IPS-18c (cell line): ENCODE measurements around the gene P2RY8.
"Not testable (repeated sequence)": the region's sequence is repeated elsewhere in the genome, so short reads cannot be mapped to it uniquely, and the experiment has no call there.

ENCODE experiments used
- H3K4me3 ChIP-seq: 2 replicates; pipeline ENCODE4 v1.7.0; 2013; ENCODE audit warnings: low read depth, mild to moderate bottlenecking, low read length, moderate library complexity; ENCODE audit not compliant: insufficient read depth
- H3K9me3 ChIP-seq: one replicate; pipeline ENCODE4 v1.6.1; 2013; ENCODE audit warnings: mild to moderate bottlenecking, low read length, moderate library complexity; ENCODE audit not compliant: control insufficient read depth, insufficient read depth

Gene P2RY8

GRCh38 chrX:1496076-1496475 lies 40.9 kb downstream of the P2RY8 start:
- Histone ChIP-seq H3K4me3 (no peak overlapping the region), H3K9me3 (peaks cover 4% of the 10 kb centered on the region)

- Histone ChIP-seq H3K4me3 (no peak overlapping the region), H3K9me3 (peaks cover 4% of the 10 kb centered on the region)
Observed at GRCh38 chrX:1493877-1494510, 43.0 kb downstream of the P2RY8 start.

- no peak overlapping the region for H3K4me3 ChIP-seq
- H3K9me3 ChIP-seq: peaks cover 4% of the 10 kb centered on the region
Observed at GRCh38 chrX:1493412-1493811, 43.6 kb downstream of the P2RY8 start.

- no peak overlapping the region for H3K4me3 ChIP-seq
Observed at GRCh38 chrX:1492421-1493012, 44.5 kb downstream of the P2RY8 start.

GRCh38 chrX:1491851-1492349 lies 45.1 kb downstream of the P2RY8 start:
- peaks cover 4% of the 10 kb centered on the region for H3K9me3 ChIP-seq
- H3K4me3 ChIP-seq: no peak overlapping the region

More at GRCh38 chrX:1492421-1493012, 44.5 kb downstream of the P2RY8 start:
- peaks cover 4% of the 10 kb centered on the region for H3K9me3 ChIP-seq

- not testable (repeated sequence) for H3K4me3 ChIP-seq, H3K9me3 ChIP-seq
Observed at GRCh38 chrX:1491248-1491647, 45.7 kb downstream of the P2RY8 start.

GRCh38 chrX:1490723-1491122 lies 46.3 kb downstream of the P2RY8 start:
- not testable (repeated sequence) for H3K9me3 ChIP-seq, H3K4me3 ChIP-seq

GRCh38 chrX:1489354-1489753 lies 47.6 kb downstream of the P2RY8 start:
- H3K9me3 ChIP-seq, H3K4me3 ChIP-seq: not testable (repeated sequence)

- H3K9me3 ChIP-seq: peaks cover 4% of the 10 kb centered on the region
- no peak overlapping the region for H3K4me3 ChIP-seq
Observed at GRCh38 chrX:1488745-1489144, 48.2 kb downstream of the P2RY8 start.

DNA sequence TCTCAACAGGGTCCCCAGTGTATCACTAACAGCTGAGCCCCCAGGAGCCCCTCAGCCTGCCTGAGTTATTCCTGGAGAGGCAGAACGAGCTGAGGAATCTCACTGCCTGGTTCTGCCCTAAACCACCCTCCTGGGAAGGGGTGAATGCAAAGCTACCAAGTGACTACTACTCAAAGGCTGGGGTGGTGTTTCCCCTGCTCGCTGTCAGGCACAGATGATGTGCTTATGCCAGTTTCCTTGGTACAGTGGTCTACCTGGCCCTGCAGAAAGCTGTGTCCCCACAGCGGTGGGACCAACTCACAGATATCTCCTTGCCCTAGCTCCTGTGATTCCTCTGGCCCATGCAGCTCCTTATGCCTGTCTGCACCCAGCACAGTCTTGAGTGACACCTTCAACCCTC lies 48.8 kb downstream of the P2RY8 start:
- H3K9me3 ChIP-seq: peaks cover 4% of the 10 kb centered on the region
- H3K4me3 ChIP-seq: no peak overlapping the region

- H3K4me3 ChIP-seq: no peak overlapping the region
- H3K9me3 ChIP-seq: peaks cover 3% of the 10 kb centered on the region
Observed at GRCh38 chrX:1487401-1487800, 49.6 kb downstream of the P2RY8 start.

- no peak overlapping the region for H3K4me3 ChIP-seq
- no peaks in the 10 kb centered on the region for H3K9me3 ChIP-seq
Observed at GRCh38 chrX:1486749-1487361, 50.1 kb downstream of the P2RY8 start.

DNA sequence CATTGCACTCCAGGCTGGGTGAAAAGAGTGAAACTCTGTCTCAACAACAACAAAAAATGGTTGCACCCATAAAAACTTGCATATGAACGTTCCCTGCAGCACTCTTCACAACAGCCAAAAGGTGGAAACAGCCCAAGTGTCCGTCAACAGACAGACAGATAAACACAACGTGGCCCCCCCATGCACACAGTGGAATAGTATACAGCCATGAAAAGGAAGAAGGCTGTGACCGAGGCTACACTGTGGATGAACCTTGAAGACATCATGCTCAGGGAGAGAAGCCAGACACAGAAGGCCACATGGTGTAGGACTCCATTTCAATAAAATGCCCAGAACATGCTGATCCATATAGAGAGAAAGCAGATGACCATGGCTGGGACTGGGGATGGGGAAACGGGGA lies 50.8 kb downstream of the P2RY8 start:
- no peak overlapping the region for H3K4me3 ChIP-seq
- H3K9me3 ChIP-seq: no peaks in the 10 kb centered on the region

DNA sequence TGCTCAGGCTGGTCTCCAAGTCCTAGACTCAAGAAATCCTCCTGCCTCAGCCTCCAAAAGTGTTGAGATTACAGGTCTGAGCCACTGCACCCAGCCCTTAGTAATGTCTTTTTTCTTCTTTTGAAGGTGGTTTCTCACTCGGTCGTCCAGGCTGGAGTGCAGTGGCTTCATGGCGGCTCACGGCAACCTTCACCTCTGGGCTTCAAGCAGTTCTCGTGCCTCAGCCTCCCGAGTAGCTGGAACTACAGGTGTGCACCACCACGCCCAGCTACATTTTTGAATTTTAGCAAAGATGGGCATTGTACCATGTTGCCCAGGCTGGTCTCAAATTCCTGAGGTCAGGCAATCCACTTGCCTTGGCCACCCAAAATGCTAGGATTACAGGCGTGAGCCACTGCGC lies 52.0 kb downstream of the P2RY8 start:
- Histone ChIP-seq H3K4me3 (no peak overlapping the region), H3K9me3 (no peaks in the 10 kb centered on the region)

- Histone ChIP-seq H3K4me3 (no peak overlapping the region), H3K9me3 (no peaks in the 10 kb centered on the region)
Observed at GRCh38 chrX:1484638-1485019, 52.4 kb downstream of the P2RY8 start.

DNA sequence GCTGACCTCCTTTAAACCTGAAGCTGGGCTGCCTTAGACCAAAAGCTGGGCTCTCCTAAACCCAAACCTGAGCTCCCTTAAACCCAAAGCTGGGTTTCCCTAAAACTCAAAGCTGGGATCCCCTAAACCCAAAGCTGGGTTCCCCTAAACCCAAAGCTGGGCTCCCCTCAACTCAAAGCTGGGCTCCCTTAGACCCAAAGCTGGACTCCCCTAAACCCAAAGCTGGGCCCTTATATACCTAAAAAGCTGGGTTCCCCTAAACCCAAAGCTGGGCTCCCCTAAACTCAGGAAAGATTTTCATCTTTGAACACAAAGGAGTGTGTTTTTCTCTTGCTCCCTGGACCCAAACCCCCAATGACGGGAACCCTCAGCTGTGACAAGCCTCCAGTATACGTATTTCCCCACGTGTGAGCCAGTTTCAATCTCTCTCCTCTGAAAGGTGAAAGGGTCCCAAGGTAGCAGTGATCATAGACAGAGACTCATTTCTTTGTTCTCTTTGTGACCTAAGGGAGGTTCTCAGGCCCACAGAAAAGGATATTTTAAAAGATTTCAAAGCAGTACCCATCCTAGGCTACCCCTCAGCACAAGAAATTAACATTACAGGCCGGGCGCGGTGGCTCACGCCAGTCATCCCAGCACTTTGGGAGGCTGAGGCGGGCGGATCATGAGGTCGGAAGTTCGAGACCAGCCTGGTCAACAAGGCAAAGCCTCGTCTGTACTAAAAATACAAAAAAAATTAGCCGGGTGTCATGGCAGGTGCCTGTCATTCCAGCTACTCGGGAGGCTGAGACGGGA lies 52.9 kb downstream of the P2RY8 start:
- H3K4me3 ChIP-seq: no peak overlapping the region
- no peaks in the 10 kb centered on the region for H3K9me3 ChIP-seq

GRCh38 chrX:1482530-1482928 lies 54.5 kb downstream of the P2RY8 start:
- not testable (repeated sequence) for H3K4me3 ChIP-seq

More at GRCh38 chrX:1482530-1482928, 54.5 kb downstream of the P2RY8 start:
- not testable (repeated sequence) for H3K9me3 ChIP-seq
